Pancreas (tissue), 10 donors: Measurements from ENCODE around the gene KLF9. TPM values are rescaled to one million over a fixed set of nuclear protein-coding genes. Genes with fewer than 3 reads are reported as not detected.

Experiments used
- ATAC-seq, 4 donors: fragments of 200-7000 bp; cut with Tn5 transposase; one replicate each; pipeline versions ENCODE4 v1.8.0 to v1.9.1; 2020; ENCODE audit warnings: mild to moderate bottlenecking in 4 of 4, moderate library complexity in 4 of 4
- DNase-seq, 6 donors: peaks; one replicate each; pipeline ENCODE4 v3.0.0-alpha.2; 2020
- FAIRE-seq: peaks from 2 replicates; lab custom pipeline; 2012; peaks lifted over from hg19 to GRCh38; lab: Jason Lieb, UNC
- H3K27ac ChIP-seq, 4 donors: fragments of 200-600 bp; sonication (generic); 1 replicate in 3 of 4; 2 replicates in 1 of 4; pipeline versions ENCODE4 v1.5.0 to v1.8.0; 2020
- H3K27me3 ChIP-seq, 4 donors: fragments of 200-600 bp; one replicate each; pipeline ENCODE4 v1.8.0; 2021
- H3K36me3 ChIP-seq, 3 donors: fragments of 200-600 bp; sonication (generic) in 1 of 3; one replicate each; pipeline versions ENCODE4 v1.5.0 to v1.8.0; 2020 to 2021
- H3K4me1 ChIP-seq, 3 donors: fragments of 200-600 bp; one replicate each; pipeline ENCODE4 v1.8.0; 2021
- H3K4me3 ChIP-seq, 4 donors: fragments of 200-600 bp; sonication (generic) in 2 of 4; one replicate each; pipeline versions ENCODE4 v1.5.0 to v1.8.0; 2020 to 2021
- H3K9me3 ChIP-seq, 4 donors: fragments of 200-600 bp; one replicate each; pipeline ENCODE4 v1.8.0; 2021
- WGBS, 2 donors: extraction: QIAGEN DNeasy Blood & Tissue Kit; methylation state at CpG; one replicate each; pipeline ENCODE4 v1.1.7; 2013; 5-methylcytosine and 5-hydroxymethylcytosine counted together
- intact Hi-C, 3 donors: fragments of 100-400 bp; cut with DNase I; formaldehyde crosslinking; loops; one replicate each; pipeline versions ENCODE4 v1.11.1 to v1.14.2; 2022
- polyA plus RNA-seq, 2 donors: library from polyadenylated mRNA; stranded (reverse); fragments of 200-250 nt; gene quantifications; one replicate each; pipeline ENCODE4 v1.2.3, GENCODE V29; 2013
- total RNA-seq, 6 donors: library from RNA; stranded (reverse); fragmentation: NEBNext Ultra II Directional in 4 of 6; extraction: Animal tissue kit (Norgen Biotek cat#: 25700) in 4 of 6; gene quantifications; one replicate each; pipeline versions ENCODE4 v1.2.1 to v1.2.4, GENCODE V29; 2021 to 2023
- TF ChIP-seq, protein P1 (sequence below), 4 donors: fragments of 200-600 bp; sonication (generic) in 3 of 4; IDR thresholded peaks; one replicate each; pipeline versions ENCODE4 v1.5.0 to v1.8.0; 2021; ENCODE audit warnings: antibody characterized with exemption in 4 of 4
- donor health status: healthy with polysubstance abuse.
- donor health status: DM: no; HTN: no; CAD: no; lungs with moderate emphysema.
- donor health status: DM: no; HTN: no; CAD: no.
- donor health status: control.
- donor health status: control.
- donor health status: Bipolar disorder and iron deficiency.
- donor health status: DM: yes; HTN: yes; CAD: no.
- donor health status: DM: no; HTN: no; CAD: no.
- donor health status: DM: no; HTN: no; CAD: no.
- donor health status: DM: yes; HTN: yes; CAD: no.

Gene KLF9
- total and polyA plus RNA-seq, 8 donors, result 8.4 to 32.8 (median 16.5) TPM

DNA sequence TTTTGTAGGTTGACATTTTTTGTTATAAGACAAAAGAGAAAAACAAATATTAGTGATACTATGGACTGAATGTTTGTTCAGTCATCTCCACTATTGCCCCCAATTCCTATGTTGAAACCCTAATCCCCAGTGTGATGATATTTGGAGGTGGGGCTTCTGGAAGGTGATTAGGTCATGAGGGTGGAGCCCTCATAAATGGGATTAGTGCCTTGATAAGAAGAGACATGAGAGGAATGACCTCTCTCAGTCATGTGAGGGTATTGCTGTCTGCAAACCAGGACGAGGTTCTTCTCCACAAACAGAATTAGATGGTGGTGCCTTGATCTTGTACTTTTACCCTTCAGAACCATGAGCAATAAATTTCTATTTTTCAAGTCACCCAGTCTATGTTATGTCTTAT lies 34.5 kb upstream of the KLF9 start:
- no peaks in the 10 kb centered on the region for H3K27me3 ChIP-seq
- FAIRE-seq (no peak), DNase-seq (no peak), ATAC-seq (no peak)
- intact Hi-C loops, result no loop called here
- no peak overlapping the region for H3K27ac ChIP-seq
- H3K4me1 ChIP-seq, result no peaks in the 10 kb centered on the region
- H3K36me3 ChIP-seq, result no peaks in the 10 kb centered on the region
- H3K9me3 ChIP-seq, result no peaks in the 10 kb centered on the region
- TF ChIP-seq, protein P1, sequence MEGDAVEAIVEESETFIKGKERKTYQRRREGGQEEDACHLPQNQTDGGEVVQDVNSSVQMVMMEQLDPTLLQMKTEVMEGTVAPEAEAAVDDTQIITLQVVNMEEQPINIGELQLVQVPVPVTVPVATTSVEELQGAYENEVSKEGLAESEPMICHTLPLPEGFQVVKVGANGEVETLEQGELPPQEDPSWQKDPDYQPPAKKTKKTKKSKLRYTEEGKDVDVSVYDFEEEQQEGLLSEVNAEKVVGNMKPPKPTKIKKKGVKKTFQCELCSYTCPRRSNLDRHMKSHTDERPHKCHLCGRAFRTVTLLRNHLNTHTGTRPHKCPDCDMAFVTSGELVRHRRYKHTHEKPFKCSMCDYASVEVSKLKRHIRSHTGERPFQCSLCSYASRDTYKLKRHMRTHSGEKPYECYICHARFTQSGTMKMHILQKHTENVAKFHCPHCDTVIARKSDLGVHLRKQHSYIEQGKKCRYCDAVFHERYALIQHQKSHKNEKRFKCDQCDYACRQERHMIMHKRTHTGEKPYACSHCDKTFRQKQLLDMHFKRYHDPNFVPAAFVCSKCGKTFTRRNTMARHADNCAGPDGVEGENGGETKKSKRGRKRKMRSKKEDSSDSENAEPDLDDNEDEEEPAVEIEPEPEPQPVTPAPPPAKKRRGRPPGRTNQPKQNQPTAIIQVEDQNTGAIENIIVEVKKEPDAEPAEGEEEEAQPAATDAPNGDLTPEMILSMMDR (IDR thresholded peaks at IDR 0.05), result no peak
- 83% methylated on average over 1 of the region's 1 CpG for WGBS, 2 donors
- H3K4me3 ChIP-seq, result no peak overlapping the region

DNA sequence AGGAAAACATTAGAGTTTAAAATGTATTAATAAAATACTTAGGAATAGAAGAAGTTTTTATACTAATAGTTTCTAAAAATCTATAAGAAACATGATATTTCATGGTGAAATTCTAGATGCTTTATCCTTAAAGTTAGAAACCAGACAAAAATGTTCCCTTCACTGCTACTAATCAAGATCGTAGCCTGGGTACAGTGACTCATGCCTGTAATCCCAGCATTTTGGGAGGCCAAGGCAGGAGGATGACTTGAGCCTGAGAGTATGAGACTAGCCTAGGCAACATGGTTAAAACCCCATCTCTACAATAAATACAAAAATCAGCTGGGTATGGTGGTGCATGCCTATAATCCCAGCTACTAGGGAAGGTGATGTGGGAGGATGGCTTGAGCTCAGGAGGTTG lies 30.4 kb upstream of the KLF9 start:
- Histone ChIP-seq H3K27me3 (no peaks in the 10 kb centered on the region), H3K9me3 (no peaks in the 10 kb centered on the region), H3K4me3 (no peak overlapping the region), H3K4me1 (no peaks in the 10 kb centered on the region), H3K36me3 (no peaks in the 10 kb centered on the region), H3K27ac (no peak overlapping the region)
- ATAC-seq (no peak), DNase-seq (no peak), FAIRE-seq (no peak)
- intact Hi-C loops, result no loop called here
- 83 to 93% methylated on average over 1 of the region's 1 CpG for WGBS, 2 donors
- TF ChIP-seq, protein P1 (IDR thresholded peaks at IDR 0.05), result no peak

DNA sequence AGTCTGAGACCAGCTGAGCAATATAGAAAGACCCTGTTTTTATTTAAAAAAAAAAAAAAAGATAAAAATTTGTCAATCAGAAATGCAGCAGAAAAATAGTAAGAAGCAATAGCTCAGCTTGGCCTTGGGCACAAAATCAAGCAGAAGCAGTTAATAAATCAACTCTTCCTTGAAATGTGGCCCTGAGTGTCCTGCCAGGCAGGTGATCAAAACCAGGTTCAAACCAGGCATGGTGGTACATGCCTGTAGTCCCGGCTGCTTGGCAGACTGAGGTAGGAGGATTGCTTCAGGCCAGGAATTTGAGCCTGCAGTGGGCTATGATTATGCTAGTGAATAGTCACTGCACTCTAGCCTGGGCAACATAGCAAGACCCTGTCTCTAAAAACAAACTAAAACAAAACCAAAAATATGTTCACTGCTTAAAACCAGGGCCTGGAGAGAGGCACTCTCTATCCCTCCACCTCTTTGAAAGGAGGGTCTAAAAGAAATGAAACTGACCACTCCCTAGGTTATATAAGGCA lies 27.9 kb upstream of the KLF9 start:
- no peaks in the 10 kb centered on the region for H3K9me3 ChIP-seq
- FAIRE-seq (no peak), DNase-seq (no peak), ATAC-seq (peak in 1 of 4 donors; percentile 22)
- intact Hi-C loops, result no loop called here
- H3K27ac ChIP-seq, result no peak overlapping the region
- H3K4me3 ChIP-seq, result no peak overlapping the region
- no peaks in the 10 kb centered on the region for H3K4me1 ChIP-seq
- no peaks in the 10 kb centered on the region for H3K36me3 ChIP-seq
- 28 to 49% methylated on average over 1 of the region's 1 CpG for WGBS, 2 donors
- TF ChIP-seq, protein P1 (IDR thresholded peaks at IDR 0.05), result no peak
- no peaks in the 10 kb centered on the region for H3K27me3 ChIP-seq

DNA sequence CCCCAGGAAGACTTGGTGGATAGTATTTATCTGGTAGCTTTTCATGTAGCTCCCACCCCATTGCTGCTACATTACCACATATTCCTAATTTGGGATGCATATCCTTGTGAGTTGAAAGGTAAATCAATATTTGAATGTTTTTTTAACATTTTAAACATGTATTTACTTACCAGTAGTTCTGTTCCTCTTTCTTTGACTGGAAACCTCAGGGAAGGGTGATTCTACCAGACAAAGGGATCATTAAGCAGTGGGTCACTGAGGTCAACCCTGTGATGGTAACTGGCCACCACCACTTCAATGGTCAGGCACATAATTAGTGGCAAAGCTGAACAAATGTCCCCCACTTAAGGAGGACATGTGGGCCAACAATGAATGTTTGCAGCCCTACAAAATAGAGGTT lies 27.2 kb upstream of the KLF9 start:
- Histone ChIP-seq H3K9me3 (no peaks in the 10 kb centered on the region), H3K4me1 (no peaks in the 10 kb centered on the region), H3K36me3 (no peaks in the 10 kb centered on the region), H3K27me3 (no peaks in the 10 kb centered on the region), H3K27ac (no peak overlapping the region), H3K4me3 (no peak overlapping the region)
- ATAC-seq, result no peak
- no peak for FAIRE-seq
- DNase-seq, result no peak
- intact Hi-C loops, result no loop called here
- TF ChIP-seq, protein P1 (IDR thresholded peaks at IDR 0.05), result no peak

DNA sequence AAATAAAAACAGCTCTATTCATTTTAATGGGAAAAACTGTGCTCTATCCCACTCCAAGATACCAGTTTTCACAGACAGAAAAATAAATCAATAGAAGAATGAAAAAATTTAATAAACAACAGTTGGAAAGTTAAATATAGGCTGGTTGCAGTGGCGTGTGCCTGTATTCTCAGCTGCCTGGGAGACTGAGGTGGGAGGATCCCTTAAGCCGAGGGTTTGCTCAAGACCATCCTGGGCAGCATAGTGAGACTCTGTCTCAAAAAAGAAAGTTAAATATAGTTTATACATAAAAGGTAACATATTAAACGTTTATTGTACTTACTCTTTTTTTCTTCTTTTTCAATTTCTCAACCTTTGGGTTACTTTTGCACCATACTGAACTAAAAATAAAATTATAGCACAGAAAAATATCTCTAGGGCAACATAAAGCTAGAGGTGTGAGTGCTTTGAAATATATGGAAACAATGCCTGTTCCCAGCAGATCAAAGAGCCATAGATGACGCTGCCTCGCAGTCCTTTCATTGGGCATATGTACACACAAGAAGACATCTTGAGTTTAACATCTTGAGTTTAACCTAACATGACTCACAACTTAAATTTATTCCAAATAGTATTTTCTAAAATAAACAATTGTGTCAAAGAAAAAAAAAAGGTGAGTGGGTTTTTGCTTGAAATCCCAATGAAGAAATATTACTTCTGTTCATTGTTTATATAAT lies 25.7 kb upstream of the KLF9 start:
- no peak overlapping the region for H3K27ac ChIP-seq
- intact Hi-C loops, result no loop called here
- H3K4me1 ChIP-seq, result no peaks in the 10 kb centered on the region
- H3K27me3 ChIP-seq, result no peaks in the 10 kb centered on the region
- TF ChIP-seq, protein P1 (IDR thresholded peaks at IDR 0.05), result no peak
- no peak for DNase-seq
- WGBS, 2 donors, result 35 to 36% methylated on average over 5 of the region's 5 CpGs
- no peaks in the 10 kb centered on the region for H3K9me3 ChIP-seq
- peak in 2 of 4 donors; percentile 37 to 48 for ATAC-seq
- H3K4me3 ChIP-seq, result no peak overlapping the region
- H3K36me3 ChIP-seq, result no peaks in the 10 kb centered on the region
- FAIRE-seq, result no peak
